Endothelial cell of umbilical vein (primary cell): ENCODE measurements around the gene MAST4. TPM values are rescaled to one million over a fixed set of nuclear protein-coding genes. Genes with fewer than 3 reads are reported as not detected.

Source experiments
- BruUV-seq: library from RNA; stranded (reverse); fragments of 400-500 nt; replicated peaks from 2 replicates; lab custom pipeline; 2021; lab: Mats Ljungman, UMichigan
- CTCF ChIA-PET: fragments of 300-600, 350-600 bp; sonication (Branson Sonifier 250); formaldehyde crosslinking; loops from one replicate; lab custom pipeline; 2021; ENCODE audit warnings: antibody characterized with exemption, inconsistent platforms; lab: Charles Lee
- POLR2A ChIA-PET: fragments of 300-600, 350-600 bp; sonication (Branson Sonifier 250); formaldehyde crosslinking; loops from one replicate; lab custom pipeline; 2021; ENCODE audit warnings: antibody characterized with exemption, inconsistent platforms; lab: Charles Lee
- DNase-seq: peaks from one replicate; pipeline ENCODE4 v3.0.0-alpha.2; 2011; ENCODE audit warnings: low read depth, low spot score
- FAIRE-seq: peaks from 2 replicates; lab custom pipeline; 2011; peaks lifted over from hg19 to GRCh38; lab: Jason Lieb, UNC
- H2AFZ ChIP-seq: 2 replicates; pipeline ENCODE4 v1.6.0; 2012; ENCODE audit warnings: low read depth, low read length, control low read depth, inconsistent platforms
- H3K27ac ChIP-seq: 2 replicates; pipeline ENCODE4 v1.5.1; 2011; ENCODE audit warnings: low read depth, mild to moderate bottlenecking, control low read depth, low read length, moderate library complexity; ENCODE audit not compliant: insufficient read depth
- H3K27me3 ChIP-seq, 2 experiments: 2 replicates each; pipeline versions ENCODE4 v1.6.0 to v1.6.1; 2011; ENCODE audit warnings: low read length in 2 of 2, mixed read lengths in 1 of 2; ENCODE audit not compliant: control insufficient read depth in 2 of 2, insufficient read depth in 2 of 2
- H3K36me3 ChIP-seq, 2 experiments: 2 replicates in 1 of 2; 3 replicates in 1 of 2; pipeline ENCODE4 v1.5.1; 2011; ENCODE audit warnings: low read length in 2 of 2, mild to moderate bottlenecking in 1 of 2, moderate library complexity in 1 of 2; ENCODE audit not compliant: control insufficient read depth in 2 of 2, insufficient read depth in 2 of 2; ENCODE audit errors: extremely low read depth in 1 of 2
- H3K4me1 ChIP-seq: 3 replicates; pipeline ENCODE4 v1.5.1; 2011; ENCODE audit warnings: mild to moderate bottlenecking, low read length; ENCODE audit not compliant: control insufficient read depth, insufficient read depth; ENCODE audit errors: extremely low read depth
- H3K4me2 ChIP-seq: 2 replicates; pipeline ENCODE4 v1.6.1; 2011; ENCODE audit warnings: low read length, control low read depth, mixed read lengths; ENCODE audit not compliant: insufficient read depth
- H3K4me3 ChIP-seq, 3 experiments: fragments of 200-600 bp in 1 of 3; sonication (generic), shearing (Covaris generic) in 1 of 3; replicated peaks in 1 of 3; 2 replicates each; pipeline ENCODE4 v1.5.1; 2011 to 2016; ENCODE audit warnings: control low read depth in 3 of 3, low read length in 3 of 3, mild to moderate bottlenecking in 2 of 3, inconsistent platforms in 1 of 3, low read depth in 1 of 3, moderate library complexity in 1 of 3; ENCODE audit not compliant: insufficient read depth in 1 of 3
- H3K79me2 ChIP-seq: 2 replicates; pipeline ENCODE4 v1.6.0; 2012; ENCODE audit warnings: low read length, inconsistent platforms; ENCODE audit not compliant: control insufficient read depth, insufficient read depth
- H3K9ac ChIP-seq: replicated peaks from 2 replicates; pipeline ENCODE3; 2011; ENCODE audit warnings: low read length, control low read depth; ENCODE audit not compliant: insufficient read depth; ENCODE audit errors: extremely low read depth
- H3K9me1 ChIP-seq: replicated peaks from 3 replicates; pipeline ENCODE4 v1.6.0; 2011; ENCODE audit warnings: mild to moderate bottlenecking, low read length; ENCODE audit not compliant: control insufficient read depth, insufficient read depth; ENCODE audit errors: extremely low read depth
- H3K9me3 ChIP-seq: replicated peaks from 2 replicates; pipeline ENCODE4 v1.5.1; 2012; ENCODE audit warnings: low read length, inconsistent platforms; ENCODE audit not compliant: control insufficient read depth, insufficient read depth
- H4K20me1 ChIP-seq: replicated peaks from 2 replicates; pipeline ENCODE3; 2011; ENCODE audit warnings: mild to moderate bottlenecking, low read length; ENCODE audit not compliant: control insufficient read depth, insufficient read depth; ENCODE audit errors: extremely low read depth
- CTCF ChIP-seq, 2 donors: IDR thresholded peaks; 1 replicate in 1 of 2; 2 replicates in 1 of 2; pipeline ENCODE4 v1.5.1; 2011; ENCODE audit warnings: low read length in 2 of 2, mild to moderate bottlenecking in 2 of 2, moderate library complexity in 2 of 2, control low read depth in 1 of 2, inconsistent platforms in 1 of 2, low read depth in 1 of 2; ENCODE audit not compliant: insufficient read depth in 1 of 2; ENCODE audit errors: extremely low read depth in 1 of 2
- EZH2 ChIP-seq: IDR thresholded peaks from 2 replicates; pipeline ENCODE4 v1.6.1; 2012; ENCODE audit warnings: borderline replicate concordance, low read depth, mild to moderate bottlenecking, moderate library complexity, low read length, inconsistent platforms; ENCODE audit not compliant: severe bottlenecking
- FOS ChIP-seq: IDR thresholded peaks from 2 replicates; pipeline ENCODE4 v1.6.1; 2011; ENCODE audit warnings: mild to moderate bottlenecking, low read length, moderate library complexity, borderline replicate concordance; ENCODE audit not compliant: insufficient read depth
- GATA2 ChIP-seq: IDR thresholded peaks from 2 replicates; pipeline ENCODE4 v1.7.0; 2011; ENCODE audit warnings: low read depth, mild to moderate bottlenecking, moderate library complexity, mixed read lengths, low read length; ENCODE audit not compliant: insufficient read length, insufficient read depth
- JUN ChIP-seq: IDR thresholded peaks from 2 replicates; pipeline ENCODE4 v1.6.1; 2011; ENCODE audit warnings: borderline replicate concordance, low read depth; ENCODE audit not compliant: insufficient read length, insufficient read depth
- MAX ChIP-seq: IDR thresholded peaks from 2 replicates; pipeline ENCODE4 v1.6.1; 2011; ENCODE audit not compliant: insufficient read depth, insufficient read length
- MYC ChIP-seq: IDR thresholded peaks from one replicate; pipeline ENCODE4 v1.6.1; 2011; ENCODE audit warnings: mild to moderate bottlenecking, low read depth, low read length
- POLR2A ChIP-seq: IDR thresholded peaks from 2 replicates; pipeline ENCODE4 v1.6.1; 2012; ENCODE audit warnings: low read depth, mild to moderate bottlenecking, control low read depth, low read length
- POLR2AphosphoS5 ChIP-seq: IDR thresholded peaks from 2 replicates; pipeline ENCODE4 v1.6.1; 2012; ENCODE audit warnings: low read depth, mild to moderate bottlenecking, control low read depth, low read length, moderate library complexity; ENCODE audit not compliant: insufficient read depth
- dilution Hi-C: fragments of 300-500 bp; cut with MboI; formaldehyde crosslinking; loops from one replicate; pipeline ENCODE4 v1.15.0; 2019; ENCODE audit warnings: low sequenced_read_pairs; ENCODE audit not compliant: extremely low pct_ligation_motif_present
- intact Hi-C: fragments of 100-400 bp; cut with micrococcal nuclease; formaldehyde crosslinking; loops from one replicate; pipeline ENCODE4 v1.10.0; 2022
- polyA plus RNA-seq, 4 experiments: library from polyadenylated mRNA; depleted of rRNA in 3 of 4; stranded (reverse) in 3 of 4; unstranded in 1 of 4; fragments of >200 nt; gene quantifications; 2 replicates each; pipeline versions ENCODE4 v1.2.1 to v1.2.3, GENCODE V29; 2011 to 2012; ENCODE audit warnings: missing spikeins in 1 of 4
- total RNA-seq: library from RNA; stranded (reverse); gene quantifications from 2 replicates; pipeline ENCODE4 v1.2.3, GENCODE V29; 2021

Gene MAST4
- total and polyA plus RNA-seq, 2 donors (not counting 3 experiments of a cell fraction or from before 2014, with no cell fraction given), result 40.2 to 116 TPM

- H3K9ac ChIP-seq, result no peak overlapping the region
- H3K9me1 ChIP-seq, result no peaks in the 10 kb centered on the region
- H2AFZ ChIP-seq, result no peak overlapping the region
- dilution Hi-C loops, result no loop called here
- no peaks in the 10 kb centered on the region for H3K4me1 ChIP-seq
- no peaks in the 10 kb centered on the region for H4K20me1 ChIP-seq
- H3K27ac ChIP-seq, result no peak overlapping the region
- no peaks in the 10 kb centered on the region for H3K9me3 ChIP-seq
- no peak for DNase-seq
- intact Hi-C loops, result no loop called here
- ChIA-PET CTCF (interaction anchor here (1.4 kb wide), 1 partner anchor 16 kb away, joined by 3 read pairs; no protein-coding TSS in a partner anchor), POLR2A (no interaction called here)
- H3K4me3 ChIP-seq, result no peak overlapping the region
- no peaks in the 10 kb centered on the region for H3K27me3 ChIP-seq
- no peaks in the 10 kb centered on the region for H3K36me3 ChIP-seq
- BruUV-seq, result no TSS peak
- no peak overlapping the region for H3K4me2 ChIP-seq
- no peaks in the 10 kb centered on the region for H3K79me2 ChIP-seq
- no peak for TF ChIP-seq MAX
- TF ChIP-seq JUN, result no peak
- TF ChIP-seq CTCF (IDR thresholded peaks at IDR 0.05; ENCODE audit: extremely low read depth in 1 of 2, insufficient read depth in 1 of 2, low read depth in 1 of 2, low read length in 2 of 2), result no peak
- TF ChIP-seq POLR2A, result no peak
- TF ChIP-seq MYC, result no peak
- TF ChIP-seq FOS, result no peak
- TF ChIP-seq EZH2, result no peak
- no peak for TF ChIP-seq GATA2
- no peak for TF ChIP-seq POLR2AphosphoS5
- no peak for FAIRE-seq
Observed at GRCh38 chr5:66652818-66653217, 56.6 kb downstream of the MAST4 start.
